Vagina (tissue), 2 donors: ENCODE results near the gene APOLD1. TPM values are rescaled to one million over a fixed set of nuclear protein-coding genes. Genes with fewer than 3 reads are reported as not detected.

Experiments
- DNase-seq, 2 donors: peaks; one replicate each; pipeline ENCODE4 v3.0.0-alpha.2; 2017; ENCODE audit errors: extremely low spot score in 2 of 2
- H3K27ac ChIP-seq: fragments of 200-600 bp; sonication (generic); one replicate; pipeline ENCODE4 v1.5.1; 2019
- H3K27me3 ChIP-seq: fragments of 200-600 bp; sonication (generic); one replicate; pipeline ENCODE4 v1.5.1; 2019
- H3K36me3 ChIP-seq, 2 donors: fragments of 200-600 bp; sonication (generic); one replicate each; pipeline ENCODE4 v1.5.1; 2017 to 2019
- H3K4me1 ChIP-seq: fragments of 200-600 bp; sonication (generic); one replicate; pipeline ENCODE4 v1.5.1; 2019
- H3K4me3 ChIP-seq, 2 donors: fragments of 200-600 bp; sonication (generic); 1 replicate in 1 of 2; 2 replicates in 1 of 2; pipeline ENCODE4 v1.5.1; 2016 to 2019
- H3K9me3 ChIP-seq: fragments of 200-600 bp; sonication (generic); one replicate; pipeline ENCODE4 v1.5.1; 2019
- CTCF ChIP-seq, 3 experiments: fragments of 450-650 bp in 2 of 3; fragments of 200-600 bp in 1 of 3; sonication (generic) in 1 of 3; IDR thresholded peaks; one replicate each; pipeline ENCODE4 v1.5.1; 2017 to 2019; ENCODE audit warnings: antibody characterized with exemption in 3 of 3, mild to moderate bottlenecking in 2 of 3, moderate library complexity in 2 of 3
- POLR2A ChIP-seq, 2 donors: fragments of 450-650 bp; IDR thresholded peaks; one replicate each; pipeline ENCODE4 v1.6.1; 2017; ENCODE audit warnings: antibody characterized with exemption in 2 of 2, mild to moderate bottlenecking in 2 of 2, moderate library complexity in 2 of 2
- POLR2AphosphoS5 ChIP-seq, 2 donors: sonication (generic); formaldehyde crosslinking; IDR thresholded peaks; one replicate each; pipeline ENCODE4 v1.9.0; 2017; ENCODE audit warnings: antibody characterized with exemption in 2 of 2, mild to moderate bottlenecking in 2 of 2, low read depth in 1 of 2; ENCODE audit not compliant: insufficient read depth in 1 of 2
- intact Hi-C: fragments of 100-400 bp; cut with DNase I; formaldehyde crosslinking; loops from one replicate; pipeline ENCODE4 v1.15.1; 2023
- total RNA-seq: library from RNA; depleted of rRNA; stranded (reverse); fragments of >200 nt; gene quantifications from one replicate; pipeline ENCODE4 v1.2.3, GENCODE V29; 2016

Gene APOLD1
- total RNA-seq, 1 donor from 2014 or later = 127 TPM

GRCh38 chr12:12755923-12756322, 29.5 kb upstream of the APOLD1 start:
- Histone ChIP-seq H3K36me3 (no peaks in the 10 kb centered on the region), H3K4me3 (no peak overlapping the region), H3K4me1 (no peaks in the 10 kb centered on the region), H3K27ac (no peak overlapping the region), H3K9me3 (no peaks in the 10 kb centered on the region), H3K27me3 (no peaks in the 10 kb centered on the region)
- peak in 1 of 2 donors; percentile 1 for DNase-seq
- TF ChIP-seq POLR2AphosphoS5 (IDR thresholded peaks at IDR 0.05; ENCODE audit: insufficient read depth in 1 of 2, low read depth in 1 of 2) (no peak), CTCF (IDR thresholded peaks at IDR 0.05) (no peak), POLR2A (IDR thresholded peaks at IDR 0.05) (no peak)
- intact Hi-C loops = no loop called here

DNA sequence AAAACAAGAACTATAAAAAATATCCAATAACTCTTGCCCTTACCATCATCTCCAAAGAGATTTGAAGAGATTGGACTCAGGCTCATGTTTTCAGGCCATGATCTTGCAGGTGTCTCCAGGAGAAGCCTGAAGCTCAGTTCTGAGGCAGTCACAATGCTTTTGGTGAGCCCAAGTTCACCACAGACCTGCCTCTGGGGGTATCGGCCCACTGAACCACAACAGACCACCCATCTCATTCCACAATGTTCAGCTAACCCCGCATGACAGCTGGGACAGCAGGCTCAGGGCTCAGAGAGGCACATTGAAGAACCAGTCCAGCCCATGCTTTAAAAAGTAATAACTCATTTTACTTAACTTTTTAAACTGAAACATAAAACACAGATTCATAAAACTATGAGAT, 28.3 kb upstream of the APOLD1 start:
- no peaks in the 10 kb centered on the region for H3K4me1 ChIP-seq
- intact Hi-C loops = no loop called here
- no peaks in the 10 kb centered on the region for H3K27me3 ChIP-seq
- DNase-seq = peak in 1 of 2 donors; percentile 81
- H3K4me3 ChIP-seq = no peak overlapping the region
- no peaks in the 10 kb centered on the region for H3K9me3 ChIP-seq
- no peak for TF ChIP-seq POLR2AphosphoS5 (IDR thresholded peaks at IDR 0.05; ENCODE audit: insufficient read depth in 1 of 2, low read depth in 1 of 2)
- no peak for TF ChIP-seq CTCF (IDR thresholded peaks at IDR 0.05)
- no peaks in the 10 kb centered on the region for H3K36me3 ChIP-seq
- H3K27ac ChIP-seq = no peak overlapping the region

DNA sequence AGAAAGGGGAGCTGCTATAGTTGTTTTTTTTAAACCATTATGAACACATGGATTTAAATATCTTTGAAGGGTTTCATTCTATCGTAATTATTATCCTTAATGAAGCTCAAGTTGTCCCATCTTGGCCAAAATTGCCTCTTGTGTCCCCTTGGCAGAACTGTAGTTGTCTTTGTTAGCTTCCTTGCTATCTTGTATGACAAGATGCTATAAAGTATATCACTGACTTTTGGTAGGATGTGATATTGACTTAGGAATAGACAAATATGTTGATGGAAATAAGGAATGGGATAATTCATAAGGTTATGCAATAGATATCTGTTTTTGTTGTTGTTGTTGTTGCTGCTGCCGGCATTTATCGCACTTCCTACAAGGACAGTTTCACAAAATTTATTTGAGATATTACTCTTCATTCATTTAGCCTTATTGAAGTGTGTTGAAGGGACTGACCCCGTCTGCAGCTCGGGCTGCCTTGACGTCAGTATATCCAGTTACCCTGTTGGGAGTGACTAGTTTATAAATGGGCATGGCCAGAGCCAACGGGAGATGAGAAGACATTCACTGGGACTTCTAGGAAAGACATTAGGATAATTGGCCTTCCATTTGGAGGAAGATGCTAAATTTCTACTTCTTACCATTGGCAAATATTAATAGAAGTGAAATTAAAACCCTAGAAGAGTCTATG, 26.1 kb upstream of the APOLD1 start:
- Histone ChIP-seq H3K4me3 (no peak overlapping the region), H3K27me3 (no peaks in the 10 kb centered on the region), H3K4me1 (no peaks in the 10 kb centered on the region), H3K27ac (no peak overlapping the region), H3K36me3 (no peaks in the 10 kb centered on the region), H3K9me3 (no peaks in the 10 kb centered on the region)
- TF ChIP-seq POLR2A (IDR thresholded peaks at IDR 0.05) (no peak), POLR2AphosphoS5 (IDR thresholded peaks at IDR 0.05; ENCODE audit: insufficient read depth in 1 of 2, low read depth in 1 of 2) (no peak)
- intact Hi-C loops = no loop called here
- DNase-seq = peak in 1 of 2 donors; percentile 27

- no peak overlapping the region for H3K27ac ChIP-seq
- H3K4me3 ChIP-seq = no peak overlapping the region
- H3K9me3 ChIP-seq = no peaks in the 10 kb centered on the region
- DNase-seq = peak in 1 of 2 donors; percentile 18
- no peaks in the 10 kb centered on the region for H3K36me3 ChIP-seq
- H3K4me1 ChIP-seq = no peaks in the 10 kb centered on the region
- no peak for TF ChIP-seq POLR2A (IDR thresholded peaks at IDR 0.05)
- TF ChIP-seq POLR2AphosphoS5 (IDR thresholded peaks at IDR 0.05; ENCODE audit: insufficient read depth in 1 of 2, low read depth in 1 of 2) = no peak
- TF ChIP-seq CTCF (IDR thresholded peaks at IDR 0.05) = no peak
- intact Hi-C loops = no loop called here
- no peaks in the 10 kb centered on the region for H3K27me3 ChIP-seq
Observed at GRCh38 chr12:12764824-12765223, 20.6 kb upstream of the APOLD1 start.

DNA sequence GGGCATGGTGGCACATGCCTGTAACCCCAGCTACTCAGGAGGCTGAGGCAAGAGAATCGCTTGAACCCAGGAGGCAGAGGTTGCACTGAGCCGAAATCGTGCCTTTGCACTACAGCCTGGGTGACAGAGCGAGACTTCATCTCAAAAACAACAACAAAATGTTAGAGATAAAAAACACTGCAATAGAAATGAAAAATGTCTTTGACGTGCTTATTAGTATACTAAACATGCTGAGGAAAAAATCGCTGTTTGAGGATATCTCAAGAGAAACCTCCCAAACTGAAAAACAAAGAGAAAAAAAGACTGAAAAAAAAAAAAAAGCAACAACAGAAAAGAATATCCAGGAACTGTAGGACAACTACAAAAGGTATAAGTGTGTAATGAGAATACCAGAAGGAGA, 15.2 kb upstream of the APOLD1 start:
- H3K9me3 ChIP-seq = no peaks in the 10 kb centered on the region
- no peak for TF ChIP-seq POLR2AphosphoS5 (IDR thresholded peaks at IDR 0.05; ENCODE audit: insufficient read depth in 1 of 2, low read depth in 1 of 2)
- H3K4me1 ChIP-seq = no peaks in the 10 kb centered on the region

DNA sequence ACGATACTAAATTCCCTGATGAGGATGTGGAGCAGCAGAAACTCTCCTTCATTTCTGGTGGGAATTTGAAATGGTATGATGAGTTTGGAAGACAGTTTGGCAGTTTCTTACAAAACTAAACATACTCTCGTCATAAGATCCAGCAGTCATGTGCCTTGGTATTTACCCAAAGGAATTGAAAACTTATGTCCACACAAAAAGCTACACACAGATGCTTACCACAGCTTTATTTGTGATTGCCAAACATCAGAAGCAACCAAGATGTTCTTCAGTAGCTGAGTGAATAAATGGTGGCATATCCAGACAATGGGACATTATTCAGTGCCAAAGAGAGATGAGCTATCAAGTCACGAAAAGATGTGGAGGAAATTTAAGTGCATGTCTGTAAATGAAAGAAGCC, 10.7 kb upstream of the APOLD1 start:
- TF ChIP-seq POLR2A (IDR thresholded peaks at IDR 0.05) = no peak
- no peak for TF ChIP-seq POLR2AphosphoS5 (IDR thresholded peaks at IDR 0.05; ENCODE audit: insufficient read depth in 1 of 2, low read depth in 1 of 2)
- TF ChIP-seq CTCF (IDR thresholded peaks at IDR 0.05) = no peak
- DNase-seq = no peak
- intact Hi-C loops = no loop called here
- no peaks in the 10 kb centered on the region for H3K27me3 ChIP-seq
- H3K36me3 ChIP-seq = no peaks in the 10 kb centered on the region
- no peaks in the 10 kb centered on the region for H3K9me3 ChIP-seq
- no peaks in the 10 kb centered on the region for H3K4me1 ChIP-seq
- H3K27ac ChIP-seq = no peak overlapping the region
- H3K4me3 ChIP-seq = no peak overlapping the region

More for the DNA sequence above, 15.2 kb upstream of the APOLD1 start:
- Histone ChIP-seq H3K4me3 (no peak overlapping the region), H3K36me3 (no peaks in the 10 kb centered on the region), H3K27me3 (no peaks in the 10 kb centered on the region), H3K27ac (no peak overlapping the region)
- intact Hi-C loops = no loop called here
- DNase-seq = no peak
